ENCODE results near the gene INPP4B.

DNA sequence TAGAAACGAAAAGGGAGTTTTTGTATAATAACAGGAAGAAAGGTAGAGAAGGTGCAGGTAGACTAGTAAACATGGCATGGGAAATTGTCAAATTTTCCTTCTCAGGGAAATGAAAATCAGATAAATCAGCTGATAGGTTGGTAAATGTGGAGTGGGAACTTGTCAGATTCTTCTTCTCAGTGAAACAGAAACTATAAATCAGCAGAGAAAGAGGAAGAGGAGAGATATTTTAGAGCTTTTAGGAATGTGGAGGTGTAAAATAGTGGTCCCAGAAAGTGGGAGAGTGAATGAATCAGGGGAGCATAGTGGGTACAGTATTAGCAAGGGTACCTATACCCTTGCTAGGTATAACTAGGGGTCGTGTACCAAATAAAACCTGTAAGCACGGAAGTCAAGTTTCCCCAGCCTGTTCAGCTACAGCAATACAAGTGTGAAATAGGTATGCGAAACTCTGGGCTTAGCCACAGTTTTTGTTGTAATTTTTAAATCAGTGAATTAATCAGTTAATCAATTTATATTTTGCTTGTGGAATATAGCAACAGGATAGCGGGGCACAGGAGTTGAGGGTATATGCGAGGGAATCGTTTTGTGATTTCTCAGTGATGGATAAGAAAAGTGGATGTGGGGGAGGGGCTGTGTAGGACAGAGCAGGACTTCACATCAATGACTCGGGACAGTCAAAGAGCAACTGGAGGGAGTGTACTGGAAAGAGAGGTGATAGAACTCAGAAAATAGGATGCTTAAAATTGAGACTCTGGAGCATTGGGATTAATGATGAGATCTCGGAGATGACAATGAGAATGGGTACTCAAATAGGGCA lies 561.5 kb downstream of the INPP4B start:
- TF ChIP-seq, protein P1, sequence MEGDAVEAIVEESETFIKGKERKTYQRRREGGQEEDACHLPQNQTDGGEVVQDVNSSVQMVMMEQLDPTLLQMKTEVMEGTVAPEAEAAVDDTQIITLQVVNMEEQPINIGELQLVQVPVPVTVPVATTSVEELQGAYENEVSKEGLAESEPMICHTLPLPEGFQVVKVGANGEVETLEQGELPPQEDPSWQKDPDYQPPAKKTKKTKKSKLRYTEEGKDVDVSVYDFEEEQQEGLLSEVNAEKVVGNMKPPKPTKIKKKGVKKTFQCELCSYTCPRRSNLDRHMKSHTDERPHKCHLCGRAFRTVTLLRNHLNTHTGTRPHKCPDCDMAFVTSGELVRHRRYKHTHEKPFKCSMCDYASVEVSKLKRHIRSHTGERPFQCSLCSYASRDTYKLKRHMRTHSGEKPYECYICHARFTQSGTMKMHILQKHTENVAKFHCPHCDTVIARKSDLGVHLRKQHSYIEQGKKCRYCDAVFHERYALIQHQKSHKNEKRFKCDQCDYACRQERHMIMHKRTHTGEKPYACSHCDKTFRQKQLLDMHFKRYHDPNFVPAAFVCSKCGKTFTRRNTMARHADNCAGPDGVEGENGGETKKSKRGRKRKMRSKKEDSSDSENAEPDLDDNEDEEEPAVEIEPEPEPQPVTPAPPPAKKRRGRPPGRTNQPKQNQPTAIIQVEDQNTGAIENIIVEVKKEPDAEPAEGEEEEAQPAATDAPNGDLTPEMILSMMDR (conservative IDR thresholded peaks at IDR 0.05; ENCODE audit: low read depth, low read length) = no peak
- TF ChIP-seq, protein P2, sequence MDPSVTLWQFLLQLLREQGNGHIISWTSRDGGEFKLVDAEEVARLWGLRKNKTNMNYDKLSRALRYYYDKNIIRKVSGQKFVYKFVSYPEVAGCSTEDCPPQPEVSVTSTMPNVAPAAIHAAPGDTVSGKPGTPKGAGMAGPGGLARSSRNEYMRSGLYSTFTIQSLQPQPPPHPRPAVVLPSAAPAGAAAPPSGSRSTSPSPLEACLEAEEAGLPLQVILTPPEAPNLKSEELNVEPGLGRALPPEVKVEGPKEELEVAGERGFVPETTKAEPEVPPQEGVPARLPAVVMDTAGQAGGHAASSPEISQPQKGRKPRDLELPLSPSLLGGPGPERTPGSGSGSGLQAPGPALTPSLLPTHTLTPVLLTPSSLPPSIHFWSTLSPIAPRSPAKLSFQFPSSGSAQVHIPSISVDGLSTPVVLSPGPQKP (IDR thresholded peaks at IDR 0.05; ENCODE audit: borderline replicate concordance, low read depth, low read length) = no peak
- TF ChIP-seq, protein P3, sequence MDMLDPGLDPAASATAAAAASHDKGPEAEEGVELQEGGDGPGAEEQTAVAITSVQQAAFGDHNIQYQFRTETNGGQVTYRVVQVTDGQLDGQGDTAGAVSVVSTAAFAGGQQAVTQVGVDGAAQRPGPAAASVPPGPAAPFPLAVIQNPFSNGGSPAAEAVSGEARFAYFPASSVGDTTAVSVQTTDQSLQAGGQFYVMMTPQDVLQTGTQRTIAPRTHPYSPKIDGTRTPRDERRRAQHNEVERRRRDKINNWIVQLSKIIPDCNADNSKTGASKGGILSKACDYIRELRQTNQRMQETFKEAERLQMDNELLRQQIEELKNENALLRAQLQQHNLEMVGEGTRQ (IDR thresholded peaks at IDR 0.05; ENCODE audit: low read depth, low read length) = no peak
- no peak for TF ChIP-seq POLR2A (IDR thresholded peaks at IDR 0.05; ENCODE audit: low read depth, low read length)
